Frontal cortex (tissue), 4 donors: ENCODE data around the gene CDH23. TPM values are rescaled to one million over a fixed set of nuclear protein-coding genes. Genes with fewer than 3 reads are reported as not detected.

Source experiments
- DNase-seq, 2 donors: peaks; one replicate each; pipeline ENCODE4 v3.0.0; 2012; ENCODE audit warnings: low spot score in 2 of 2
- FAIRE-seq: peaks from 2 replicates; lab custom pipeline; 2012; peaks lifted over from hg19 to GRCh38; lab: Jason Lieb, UNC
- total RNA-seq: library from RNA; depleted of rRNA; stranded (reverse); fragments of >200 nt; gene quantifications from one replicate; pipeline ENCODE4 v1.2.3, GENCODE V29; 2014
- donor health status: control.
- donor health status: control.
- donor health status: control.

Gene CDH23
- total RNA-seq, 1 donor from 2014 or later, result 3.3 TPM

- no peak for FAIRE-seq
- no peak for DNase-seq
Observed at GRCh38 chr10:71681977-71682376, 285.3 kb downstream of the CDH23 start.

DNA sequence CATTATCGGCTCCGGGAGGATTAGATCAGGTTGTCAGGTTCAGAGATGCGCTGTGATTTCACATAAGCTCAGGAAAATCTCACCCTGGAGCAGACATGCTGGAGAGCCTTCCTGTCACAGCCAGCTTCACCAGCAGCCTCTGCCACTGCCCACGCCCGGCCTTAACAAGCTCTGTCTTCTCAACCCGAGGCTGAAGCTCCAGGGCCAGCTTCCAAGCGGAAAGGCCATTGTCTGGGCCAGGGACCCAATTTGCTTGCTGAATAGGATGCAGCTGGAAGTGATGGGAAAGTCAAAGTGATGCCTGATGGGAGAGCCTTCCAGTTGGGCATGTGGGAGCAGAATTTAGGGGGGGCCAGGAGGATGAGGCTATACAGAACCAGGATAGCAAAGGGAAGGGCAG, 286.6 kb downstream of the CDH23 start:
- FAIRE-seq (no peak), DNase-seq (no peak)

- FAIRE-seq (no peak), DNase-seq (no peak)
Observed at GRCh38 chr10:71684356-71685173, 287.8 kb downstream of the CDH23 start.

DNA sequence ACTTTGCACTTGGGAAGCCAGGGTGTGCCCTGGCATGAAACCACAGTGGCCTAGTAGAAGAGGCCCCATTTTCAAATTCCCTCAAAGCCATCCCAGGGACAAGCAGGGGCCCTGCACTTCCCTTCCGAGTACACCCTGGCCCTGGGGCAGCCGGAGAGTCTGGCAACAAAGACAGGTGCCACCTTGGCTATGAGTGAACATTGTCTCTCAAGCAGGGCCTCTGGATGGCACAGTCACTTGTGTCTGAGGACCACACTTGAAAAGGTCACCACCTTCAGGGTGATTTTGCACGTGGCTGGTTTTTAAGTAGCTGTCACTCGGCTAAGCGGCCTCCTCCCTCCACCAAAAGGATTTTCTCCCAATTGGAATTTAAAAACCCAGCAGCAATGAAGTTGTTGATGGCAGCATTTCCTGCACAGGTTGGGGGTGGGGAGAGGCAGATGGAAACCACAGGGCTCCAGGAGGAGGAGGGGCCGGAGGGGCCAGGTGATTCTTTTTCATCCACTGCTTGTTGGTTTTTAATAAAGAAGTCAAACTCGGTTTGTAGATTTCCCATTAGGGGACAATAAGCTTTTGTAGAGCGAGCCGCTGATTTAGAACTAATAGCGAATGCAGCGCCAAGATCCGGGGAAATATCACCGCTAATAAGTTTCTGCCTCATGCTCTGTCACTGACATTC, 289.0 kb downstream of the CDH23 start:
- no peak for DNase-seq
- FAIRE-seq, result no peak

GRCh38 chr10:71687077-71687476, 290.4 kb downstream of the CDH23 start:
- FAIRE-seq (no peak), DNase-seq (no peak)

DNA sequence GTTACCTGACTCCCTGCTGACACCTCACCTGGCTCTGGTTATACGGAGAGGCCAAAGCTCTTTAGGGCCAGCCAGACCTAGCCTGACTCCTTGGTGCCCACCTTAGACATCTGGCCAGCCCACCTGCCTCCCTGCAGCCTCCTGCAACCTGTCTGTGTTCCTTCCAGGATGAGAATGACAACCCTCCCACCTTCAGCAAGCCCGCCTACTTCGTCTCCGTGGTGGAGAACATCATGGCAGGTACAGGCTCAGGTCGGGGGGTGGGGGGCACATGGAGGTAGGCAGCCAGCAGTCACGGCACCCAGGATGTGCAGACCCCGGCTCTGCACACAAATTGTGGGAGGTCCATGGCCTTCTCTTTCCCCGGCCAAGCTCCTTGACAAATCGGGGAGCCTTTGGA, 290.8 kb downstream of the CDH23 start:
- DNase-seq (no peak), FAIRE-seq (no peak)

- DNase-seq (no peak), FAIRE-seq (no peak)
Observed at GRCh38 chr10:71688256-71688655, 291.5 kb downstream of the CDH23 start.

DNA sequence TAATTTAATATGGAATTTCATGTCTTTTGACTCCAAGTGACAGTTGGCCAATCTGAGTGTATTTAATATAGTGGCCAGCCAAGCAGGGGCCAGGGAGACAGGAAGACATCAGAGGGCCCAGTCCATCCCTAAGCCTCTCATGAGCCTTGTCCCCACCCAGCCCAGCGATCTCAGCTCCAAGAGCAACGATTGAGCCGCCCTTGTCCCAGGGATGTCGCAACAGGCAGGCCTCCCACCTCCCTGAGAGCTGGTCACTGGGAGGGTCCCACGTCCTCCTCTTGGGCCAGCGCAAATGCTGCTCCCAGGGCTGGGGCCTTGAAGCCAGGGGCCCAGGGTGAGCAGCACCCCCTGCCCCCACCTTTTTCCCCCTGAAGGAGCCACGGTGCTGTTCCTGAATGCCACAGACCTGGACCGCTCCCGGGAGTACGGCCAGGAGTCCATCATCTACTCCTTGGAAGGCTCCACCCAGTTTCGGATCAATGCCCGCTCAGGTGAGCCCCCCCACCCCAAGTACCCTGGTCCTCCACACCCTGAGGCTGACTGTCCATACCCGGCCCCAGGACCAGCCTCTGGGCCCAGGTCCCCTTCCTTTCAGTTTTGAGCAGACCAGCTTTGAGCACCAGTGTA, 293.5 kb downstream of the CDH23 start:
- DNase-seq (no peak), FAIRE-seq (no peak)

DNA sequence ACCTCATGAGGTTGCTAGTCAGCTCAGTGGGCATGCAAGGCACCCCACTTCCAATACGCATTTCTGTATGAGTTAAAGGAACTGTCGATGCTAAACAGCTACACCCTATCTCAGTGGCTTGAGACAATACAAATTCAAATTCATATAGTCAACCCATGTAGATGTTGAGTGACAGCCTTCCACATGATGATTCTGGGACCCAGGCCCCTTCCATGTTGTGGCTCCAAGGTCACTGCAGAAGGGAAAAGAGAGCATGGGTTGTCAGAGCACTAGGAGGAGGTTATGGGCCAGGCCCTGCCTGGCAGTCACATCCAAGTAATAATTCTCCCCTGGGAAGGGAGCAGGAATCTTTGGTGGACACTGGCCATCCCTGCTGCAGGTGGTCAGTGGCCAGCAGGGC, 294.7 kb downstream of the CDH23 start:
- FAIRE-seq, result no peak

GRCh38 chr10:71692598-71693306, 296.0 kb downstream of the CDH23 start:
- DNase-seq (no peak), FAIRE-seq (no peak)

More for the DNA sequence above, 294.7 kb downstream of the CDH23 start:
- no peak for DNase-seq

DNA sequence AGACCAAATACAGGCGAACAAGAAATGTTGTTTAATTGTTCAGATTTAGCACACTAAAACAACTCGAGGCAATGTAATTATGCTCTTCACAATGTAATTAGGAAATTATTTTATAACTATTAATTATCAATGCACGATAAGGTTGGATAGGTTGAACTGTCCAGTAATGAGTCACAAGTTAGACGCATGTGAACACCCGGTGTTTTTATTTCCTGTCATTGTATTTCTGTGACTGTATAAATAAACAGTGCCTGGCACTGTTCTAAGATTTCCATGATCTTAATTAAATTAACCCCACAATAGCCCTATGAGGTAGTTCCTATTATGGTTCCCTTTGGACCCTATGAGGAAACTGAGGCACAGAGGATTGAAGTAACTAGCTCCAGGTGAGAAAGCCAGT, 296.7 kb downstream of the CDH23 start:
- no peak for DNase-seq
- no peak for FAIRE-seq

GRCh38 chr10:71694039-71694501, 297.4 kb downstream of the CDH23 start:
- FAIRE-seq, result no peak
- no peak for DNase-seq

- FAIRE-seq (no peak), DNase-seq (peak in 1 of 2 donors; percentile 52)
Observed at GRCh38 chr10:71694567-71694968, 297.8 kb downstream of the CDH23 start.

- no peak for DNase-seq
- FAIRE-seq, result no peak
Observed at GRCh38 chr10:71695502-71696476, 299.1 kb downstream of the CDH23 start.

GRCh38 chr10:71696628-71697326, 300.1 kb downstream of the CDH23 start:
- FAIRE-seq (no peak), DNase-seq (peak; percentile 40 to 60)

GRCh38 chr10:71697938-71698709, 301.4 kb downstream of the CDH23 start:
- peak; percentile 15 for FAIRE-seq

DNA sequence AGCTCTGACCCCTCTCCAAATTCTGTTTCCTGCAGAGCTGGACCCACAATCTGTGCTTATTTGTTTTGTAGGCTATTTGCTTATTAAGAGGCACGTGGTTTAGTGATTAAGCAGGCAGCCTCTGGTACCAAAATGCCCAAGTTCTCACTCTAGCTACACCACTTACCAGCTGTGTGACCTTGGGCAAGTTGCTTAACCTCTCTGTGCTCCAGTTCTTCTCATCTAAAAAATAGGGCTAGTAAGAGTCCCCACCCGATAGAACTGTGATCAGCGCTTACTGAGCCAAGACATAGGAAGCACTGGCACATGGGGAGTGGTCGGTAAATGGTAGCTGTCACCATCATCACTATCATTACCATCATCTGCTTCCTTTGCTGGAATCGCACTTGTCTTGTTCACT, 302.0 kb downstream of the CDH23 start:
- DNase-seq, result no peak
- FAIRE-seq, result no peak

More at GRCh38 chr10:71697938-71698709, 301.4 kb downstream of the CDH23 start:
- no peak for DNase-seq
